T-cell (primary cell): Measurements from ENCODE around the gene GCK. TPM values are rescaled to one million over a fixed set of nuclear protein-coding genes. Genes with fewer than 3 reads are reported as not detected.
A peak's percentile ranks its signal among the peaks of the same experiment; 100 is the strongest.

ENCODE experiments used
- ATAC-seq, 4 experiments: fragments of 200-7000 bp in 3 of 4; fragments of 150-1000 bp in 1 of 4; cut with Tn5 transposase; replicated peaks in 1 of 4; 1 replicate in 3 of 4; 2 replicates in 1 of 4; pipeline ENCODE4 v1.10.0; 2021; ENCODE audit warnings: moderate library complexity in 3 of 4, mild to moderate bottlenecking in 2 of 4, moderate number of reproducible peaks in 1 of 4
- CTCF ChIA-PET, 2 donors: fragments of 300-600 bp; sonication (Branson Sonifier 250); formaldehyde crosslinking; loops; one replicate each; lab custom pipeline; 2022; ENCODE audit warnings: antibody characterized with exemption in 2 of 2; lab: Charles Lee
- POLR2A ChIA-PET, 2 donors: fragments of 300-600 bp; sonication (Branson Sonifier 250); formaldehyde crosslinking; loops; one replicate each; lab custom pipeline; 2022; ENCODE audit warnings: antibody characterized with exemption in 2 of 2; lab: Charles Lee
- DNase-seq, 35 experiments: peaks; one replicate each; pipeline versions ENCODE4 v3.0.0 to v3.0.0-alpha.2; 2013 to 2023
- H3K27ac ChIP-seq: one replicate; pipeline ENCODE4 v1.5.1; 2013; ENCODE audit warnings: low read length
- H3K27me3 ChIP-seq, 2 experiments: replicated peaks in 1 of 2; 1 replicate in 1 of 2; 2 replicates in 1 of 2; pipeline versions ENCODE4 v1.6.1 to v1.7.0; 2013; ENCODE audit warnings: low read length in 1 of 2, mixed read lengths in 1 of 2; ENCODE audit not compliant: control insufficient read depth in 2 of 2, insufficient read depth in 2 of 2; ENCODE audit errors: extremely low read depth in 1 of 2
- H3K36me3 ChIP-seq, 2 donors: 1 replicate in 1 of 2; 2 replicates in 1 of 2; pipeline versions ENCODE4 v1.6.1 to v1.7.0; 2013; ENCODE audit warnings: low read length in 1 of 2; ENCODE audit not compliant: control insufficient read depth in 2 of 2, insufficient read depth in 1 of 2; ENCODE audit errors: extremely low read depth in 1 of 2
- H3K4me1 ChIP-seq, 2 experiments: 1 replicate in 1 of 2; 2 replicates in 1 of 2; pipeline versions ENCODE4 v1.6.1 to v1.7.0; 2013; ENCODE audit warnings: low read length in 2 of 2, mixed read lengths in 1 of 2; ENCODE audit not compliant: insufficient read depth in 2 of 2, control insufficient read depth in 1 of 2; ENCODE audit errors: extremely low read depth in 1 of 2
- H3K4me3 ChIP-seq, 2 donors: 1 replicate in 1 of 2; 2 replicates in 1 of 2; pipeline versions ENCODE4 v1.5.1 to v1.7.0; 2013; ENCODE audit warnings: mild to moderate bottlenecking in 2 of 2, low read length in 1 of 2, moderate library complexity in 1 of 2; ENCODE audit not compliant: control insufficient read depth in 1 of 2; ENCODE audit errors: extremely low read depth in 1 of 2
- H3K9me3 ChIP-seq: 2 replicates; pipeline ENCODE4 v1.7.0; 2013
- H3K27ac Mint-ChIP-seq, 2 donors: one replicate each; pipeline ENCODE4 v1.8.0; 2020 to 2021; ENCODE audit warnings: mild to moderate bottlenecking in 2 of 2, mixed read lengths in 2 of 2
- H3K27me3 Mint-ChIP-seq, 2 donors: one replicate each; pipeline ENCODE4 v1.8.0; 2021 to 2022; ENCODE audit warnings: mixed read lengths in 2 of 2
- H3K36me3 Mint-ChIP-seq: one replicate; pipeline ENCODE4 v1.8.0; 2021; ENCODE audit warnings: mixed read lengths
- H3K4me1 Mint-ChIP-seq, 3 donors: one replicate each; pipeline ENCODE4 v1.8.0; 2020 to 2022; ENCODE audit warnings: mixed read lengths in 3 of 3, mild to moderate bottlenecking in 1 of 3
- H3K4me3 Mint-ChIP-seq, 3 donors: one replicate each; pipeline ENCODE4 v1.8.0; 2020 to 2022; ENCODE audit warnings: mild to moderate bottlenecking in 3 of 3, mixed read lengths in 3 of 3, moderate library complexity in 3 of 3
- H3K9me3 Mint-ChIP-seq, 3 donors: one replicate each; pipeline ENCODE4 v1.8.0; 2020 to 2022; ENCODE audit warnings: mixed read lengths in 3 of 3
- WGBS: methylation state at CpG from one replicate; pipeline ENCODE4 v1.1.5; 2013; ENCODE audit warnings: missing lambda C conversion rate; ENCODE audit not compliant: insufficient coverage; 5-methylcytosine and 5-hydroxymethylcytosine counted together
- total RNA-seq, 35 experiments: library from RNA in 6 of 35; stranded (reverse) in 6 of 35; fragments of 120-200 nt in 1 of 35; gene quantifications; one replicate each; pipeline versions ENCODE4 v1.2.1 to v1.2.4 and lab custom pipeline; 2013 to 2026

Gene GCK
- total RNA-seq, 5 donors from 2014 or later (not counting 1 experiment from before 2014, with no cell fraction given): 0.28 to 0.82 (median 0.43) TPM; not detected in 1

DNA sequence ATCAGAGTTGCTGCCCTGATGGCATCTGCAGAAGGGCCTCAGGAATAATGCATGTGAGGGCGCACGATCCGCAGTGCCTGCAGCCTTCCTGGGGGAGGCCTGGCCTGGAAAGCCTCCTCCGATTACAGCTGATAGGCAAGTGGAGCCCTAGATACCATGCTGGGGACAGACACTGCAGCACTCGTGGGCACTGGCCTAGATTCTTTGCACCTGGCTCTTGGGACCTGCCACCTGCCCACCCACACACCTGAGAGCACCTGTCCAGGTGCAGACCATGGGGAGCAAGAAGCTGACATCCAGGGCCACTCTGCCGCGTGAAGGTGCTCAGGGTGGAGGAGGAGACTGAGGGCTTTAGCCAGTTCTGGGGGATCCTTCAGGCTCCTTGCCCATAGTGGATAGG, 26.3 kb upstream of the GCK start:
- H3K27ac ChIP-seq: no peak overlapping the region
- peaks cover 4 to 35% of the 10 kb centered on the region in 2 donors for H3K36me3 ChIP-seq
- ChIA-PET CTCF (no interaction called here), POLR2A (no interaction called here)
- DNase-seq (no peak), ATAC-seq (no peak)
- Mint-ChIP-seq H3K36me3 (peaks cover 11% of the 10 kb centered on the region), H3K4me3 (no peak overlapping the region), H3K27ac (no peak overlapping the region), H3K9me3 (no peaks in the 10 kb centered on the region), H3K27me3 (no peaks in the 10 kb centered on the region), H3K4me1 (peaks cover 0 to 2% (median 0%) of the 10 kb centered on the region in 3 donors)
- no peak overlapping the region for H3K4me3 ChIP-seq
- peaks cover 0 to 3% of the 10 kb centered on the region in 2 experiments for H3K27me3 ChIP-seq
- no peaks in the 10 kb centered on the region for H3K4me1 ChIP-seq
- WGBS: 95% methylated on average over 6 of the region's 7 CpGs
- H3K9me3 ChIP-seq: no peaks in the 10 kb centered on the region

DNA sequence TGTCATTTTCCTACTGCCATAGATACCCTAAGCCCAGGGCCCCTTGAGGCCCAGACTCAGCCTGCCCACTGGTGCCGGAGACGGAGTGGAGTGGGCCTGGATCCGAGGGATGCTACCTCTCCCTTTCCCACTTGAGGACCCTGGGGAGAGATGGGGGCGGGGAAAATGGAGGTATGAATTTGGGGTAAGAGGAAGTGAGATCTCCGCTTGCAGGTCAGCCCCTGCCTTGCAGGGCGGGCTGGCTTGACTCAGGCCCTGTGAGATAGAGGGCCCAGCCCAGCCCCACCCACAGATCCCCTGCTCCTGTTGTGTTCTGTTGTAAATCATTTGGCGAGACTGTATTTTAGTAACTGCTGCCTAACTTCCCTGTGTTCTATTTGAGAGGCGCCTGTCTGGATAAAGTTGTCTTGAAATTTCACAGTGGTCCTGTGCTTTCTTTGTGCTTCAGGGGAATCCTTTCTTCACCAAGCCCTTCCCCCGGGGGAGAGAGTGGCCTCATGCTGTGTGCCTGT, 24.7 kb upstream of the GCK start:
- no peak overlapping the region for H3K27ac Mint-ChIP-seq
- DNase-seq: no peak
- H3K36me3 Mint-ChIP-seq: peaks cover 21% of the 10 kb centered on the region
- H3K27me3 Mint-ChIP-seq: no peaks in the 10 kb centered on the region
- no peaks in the 10 kb centered on the region for H3K4me1 ChIP-seq
- H3K9me3 Mint-ChIP-seq: no peaks in the 10 kb centered on the region
- no peaks in the 10 kb centered on the region for H3K9me3 ChIP-seq
- ChIA-PET POLR2A (no interaction called here), CTCF (interaction anchor here in 1 of 2 donors (0.5 kb wide), 1 partner anchor 242 kb away, joined by 3 read pairs; no protein-coding TSS in a partner anchor)
- peaks cover 5 to 50% of the 10 kb centered on the region in 2 donors for H3K36me3 ChIP-seq
- no peaks in the 10 kb centered on the region for H3K27me3 ChIP-seq
- no peak overlapping the region for H3K4me3 ChIP-seq
- WGBS: no CpG with 5 or more reads among the region's 9 CpGs
- H3K4me1 Mint-ChIP-seq: peaks cover 0 to 2% (median 0%) of the 10 kb centered on the region in 3 donors
- no peak overlapping the region for H3K4me3 Mint-ChIP-seq
- ATAC-seq: peak in 1 of 4 experiments; percentile 12
- no peak overlapping the region for H3K27ac ChIP-seq

DNA sequence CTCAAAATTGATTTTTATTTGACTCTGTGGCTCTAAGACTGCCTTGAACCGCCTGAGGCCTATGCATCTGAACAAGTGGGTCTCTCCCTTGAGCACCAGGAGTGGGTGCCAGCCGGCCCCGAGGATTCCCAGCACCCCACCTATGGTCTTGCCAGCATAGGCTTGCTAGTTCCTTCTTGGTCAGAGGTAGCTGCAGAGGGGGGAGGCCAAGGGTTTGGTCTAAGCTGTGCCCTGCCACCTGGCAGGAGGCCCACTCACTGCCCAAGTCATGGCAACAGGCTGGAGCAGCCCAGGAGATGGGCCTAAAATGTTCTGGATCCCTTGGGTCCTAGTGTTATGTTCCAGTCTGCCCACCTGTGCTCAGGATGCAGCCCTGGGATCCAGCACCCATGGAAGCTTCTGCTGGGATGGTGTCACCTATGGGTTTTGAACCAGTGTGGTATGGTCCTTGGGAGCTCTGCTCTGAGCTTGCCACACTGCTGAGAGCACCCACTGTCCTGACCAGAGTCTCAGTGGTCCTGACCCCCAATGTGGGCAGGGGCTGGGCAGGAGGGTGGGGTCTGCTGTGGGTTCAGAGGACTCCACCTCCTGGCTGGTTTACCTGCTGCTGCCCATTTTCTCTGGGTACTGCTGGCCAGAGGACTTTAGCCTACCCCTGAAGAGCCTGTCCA, 24.1 kb upstream of the GCK start:
- Histone ChIP-seq H3K27ac (no peak overlapping the region), H3K36me3 (peaks cover 11 to 56% of the 10 kb centered on the region in 2 donors)

DNA sequence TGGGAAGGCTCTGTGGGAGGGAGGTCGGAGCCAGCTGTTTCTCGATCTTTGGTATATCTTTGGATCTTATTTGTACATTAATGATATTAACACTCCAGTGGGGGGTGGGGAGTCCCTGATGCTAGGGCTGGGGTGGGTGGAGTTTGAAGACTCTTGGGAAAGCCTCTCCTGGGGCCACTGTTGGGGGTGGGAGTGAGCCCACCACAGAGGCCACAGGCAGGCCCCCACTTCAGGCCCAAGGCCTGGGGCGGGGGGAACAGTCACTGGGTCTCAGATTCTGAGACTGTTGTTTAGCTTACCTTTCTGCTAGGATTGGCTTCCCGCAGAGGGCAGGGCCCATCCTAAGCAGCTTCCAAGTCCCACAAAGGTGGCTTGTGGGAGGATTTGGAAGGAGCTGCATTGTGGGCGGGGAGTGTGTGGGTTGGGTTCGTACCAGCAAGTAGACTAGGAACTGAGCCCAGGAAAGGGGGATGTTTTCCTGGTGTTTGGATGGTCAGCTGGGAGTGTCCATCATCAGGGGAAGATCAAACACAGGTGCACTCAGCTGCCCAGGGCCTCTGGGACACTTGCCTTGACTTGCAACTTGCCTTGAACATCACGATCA, 23.4 kb upstream of the GCK start:
- DNase-seq (no peak), ATAC-seq (no peak)
- Mint-ChIP-seq H3K27ac (no peak overlapping the region), H3K4me1 (peaks cover 0 to 2% (median 0%) of the 10 kb centered on the region in 3 donors), H3K4me3 (no peak overlapping the region), H3K36me3 (peaks cover 32% of the 10 kb centered on the region), H3K9me3 (no peaks in the 10 kb centered on the region), H3K27me3 (no peaks in the 10 kb centered on the region)
- H3K4me1 ChIP-seq: no peaks in the 10 kb centered on the region
- POLR2A ChIA-PET: no interaction called here
- H3K9me3 ChIP-seq: no peaks in the 10 kb centered on the region
- CTCF ChIA-PET: no interaction called here
- H3K27me3 ChIP-seq: no peaks in the 10 kb centered on the region
- peaks cover 11 to 61% of the 10 kb centered on the region in 2 donors for H3K36me3 ChIP-seq
- WGBS: 93% methylated on average over 5 of the region's 7 CpGs
- H3K27ac ChIP-seq: no peak overlapping the region
- H3K4me3 ChIP-seq: no peak overlapping the region

More for the DNA sequence above, 24.1 kb upstream of the GCK start:
- no peak overlapping the region for H3K4me3 ChIP-seq
- POLR2A ChIA-PET: no interaction called here
- no peaks in the 10 kb centered on the region for H3K27me3 ChIP-seq
- no CpG with 5 or more reads among the region's 3 CpGs for WGBS
- ATAC-seq (peak in 2 of 4 experiments; percentile 13 to 17), DNase-seq (no peak)
- Mint-ChIP-seq H3K36me3 (peaks cover 27% of the 10 kb centered on the region), H3K4me1 (peaks cover 0 to 2% (median 0%) of the 10 kb centered on the region in 3 donors), H3K9me3 (no peaks in the 10 kb centered on the region), H3K27ac (no peak overlapping the region), H3K4me3 (no peak overlapping the region), H3K27me3 (no peaks in the 10 kb centered on the region)
- H3K4me1 ChIP-seq: no peaks in the 10 kb centered on the region
- CTCF ChIA-PET: no interaction called here
- no peaks in the 10 kb centered on the region for H3K9me3 ChIP-seq

DNA sequence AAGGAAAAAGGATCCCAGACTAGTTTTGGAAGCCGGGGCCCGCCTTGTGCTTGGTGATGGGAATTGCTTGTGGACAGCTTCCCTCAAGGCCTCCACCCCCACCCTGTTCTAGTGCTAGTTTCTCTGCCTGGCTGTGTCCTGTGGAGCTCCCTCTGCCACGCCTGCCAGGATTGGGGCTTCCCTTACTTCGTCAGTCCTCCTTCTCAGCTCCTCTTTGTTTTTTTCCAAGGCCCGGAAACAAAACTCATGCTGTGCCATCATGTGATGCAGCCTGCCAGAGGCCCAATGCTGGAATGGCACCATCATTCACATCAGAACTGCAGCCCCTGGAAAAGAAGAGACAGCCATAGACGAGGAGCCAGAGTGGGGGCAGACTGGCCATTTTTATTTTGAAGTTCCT, 22.8 kb upstream of the GCK start:
- DNase-seq (no peak), ATAC-seq (no peak)
- H3K9me3 Mint-ChIP-seq: no peaks in the 10 kb centered on the region
- no peaks in the 10 kb centered on the region for H3K4me1 ChIP-seq
- 93% methylated on average over 3 of the region's 6 CpGs for WGBS
- peaks cover 0 to 2% (median 0%) of the 10 kb centered on the region in 3 donors for H3K4me1 Mint-ChIP-seq
- peaks cover 11 to 68% of the 10 kb centered on the region in 2 donors for H3K36me3 ChIP-seq
- ChIA-PET CTCF (no interaction called here), POLR2A (no interaction called here)
- H3K27me3 ChIP-seq: no peaks in the 10 kb centered on the region
- H3K4me3 Mint-ChIP-seq: no peak overlapping the region
- H3K36me3 Mint-ChIP-seq: peaks cover 32% of the 10 kb centered on the region
- H3K9me3 ChIP-seq: no peaks in the 10 kb centered on the region
- no peak overlapping the region for H3K27ac Mint-ChIP-seq
- H3K4me3 ChIP-seq: no peak overlapping the region
- no peak overlapping the region for H3K27ac ChIP-seq
- no peaks in the 10 kb centered on the region for H3K27me3 Mint-ChIP-seq

DNA sequence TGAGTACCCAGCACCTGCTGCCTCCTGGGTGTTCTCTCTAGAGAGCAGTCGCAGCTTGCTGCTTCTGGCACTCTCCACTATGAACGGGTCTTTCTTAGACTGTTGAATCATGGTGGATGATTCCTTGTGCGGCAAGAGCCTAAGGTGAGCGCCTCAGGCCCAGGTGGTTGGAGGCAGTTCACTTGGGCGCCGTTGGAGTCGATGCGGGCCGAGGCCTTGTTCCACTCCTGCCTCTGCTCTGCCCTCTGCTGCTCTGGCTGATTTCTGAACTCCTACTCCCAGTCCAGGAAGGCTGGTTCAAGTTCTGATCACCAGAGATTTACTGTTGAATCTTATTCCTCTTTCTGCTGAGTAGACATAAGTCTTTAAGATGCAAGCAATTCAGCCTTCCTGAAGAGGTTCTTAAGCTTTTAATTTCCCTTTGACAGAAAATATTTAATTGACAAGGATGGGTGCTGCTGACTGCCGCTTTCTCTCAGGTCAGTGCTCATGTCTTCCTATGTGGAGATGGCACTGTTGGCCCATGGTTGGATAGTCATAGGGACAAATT, 22.0 kb upstream of the GCK start:
- POLR2A ChIA-PET: no interaction called here
- H3K9me3 Mint-ChIP-seq: no peaks in the 10 kb centered on the region
- H3K4me1 Mint-ChIP-seq: peaks cover 0 to 2% (median 0%) of the 10 kb centered on the region in 3 donors
- no peak overlapping the region for H3K27ac Mint-ChIP-seq
- no peaks in the 10 kb centered on the region for H3K27me3 Mint-ChIP-seq
- peaks cover 11 to 76% of the 10 kb centered on the region in 2 donors for H3K36me3 ChIP-seq
- H3K4me3 Mint-ChIP-seq: no peak overlapping the region
- no peaks in the 10 kb centered on the region for H3K4me1 ChIP-seq
- H3K27ac ChIP-seq: no peak overlapping the region
- no peaks in the 10 kb centered on the region for H3K27me3 ChIP-seq
- H3K4me3 ChIP-seq: no peak overlapping the region
- ATAC-seq: no peak
- H3K9me3 ChIP-seq: no peaks in the 10 kb centered on the region
- WGBS: 96% methylated on average over 9 of the region's 10 CpGs
- CTCF ChIA-PET: no interaction called here
- no peak for DNase-seq
- peaks cover 36% of the 10 kb centered on the region for H3K36me3 Mint-ChIP-seq
